GM19351 (cell line): Measurements from ENCODE around the gene CPAMD8.

ENCODE experiments used
- ATAC-seq: cut with Tn5 transposase; IDR thresholded peaks from one replicate; pipeline ENCODE4 v1.9.1; 2021; ENCODE audit warnings: mild to moderate bottlenecking, moderate library complexity; ENCODE audit not compliant: unreplicated experiment

CPAMD8 gene

DNA sequence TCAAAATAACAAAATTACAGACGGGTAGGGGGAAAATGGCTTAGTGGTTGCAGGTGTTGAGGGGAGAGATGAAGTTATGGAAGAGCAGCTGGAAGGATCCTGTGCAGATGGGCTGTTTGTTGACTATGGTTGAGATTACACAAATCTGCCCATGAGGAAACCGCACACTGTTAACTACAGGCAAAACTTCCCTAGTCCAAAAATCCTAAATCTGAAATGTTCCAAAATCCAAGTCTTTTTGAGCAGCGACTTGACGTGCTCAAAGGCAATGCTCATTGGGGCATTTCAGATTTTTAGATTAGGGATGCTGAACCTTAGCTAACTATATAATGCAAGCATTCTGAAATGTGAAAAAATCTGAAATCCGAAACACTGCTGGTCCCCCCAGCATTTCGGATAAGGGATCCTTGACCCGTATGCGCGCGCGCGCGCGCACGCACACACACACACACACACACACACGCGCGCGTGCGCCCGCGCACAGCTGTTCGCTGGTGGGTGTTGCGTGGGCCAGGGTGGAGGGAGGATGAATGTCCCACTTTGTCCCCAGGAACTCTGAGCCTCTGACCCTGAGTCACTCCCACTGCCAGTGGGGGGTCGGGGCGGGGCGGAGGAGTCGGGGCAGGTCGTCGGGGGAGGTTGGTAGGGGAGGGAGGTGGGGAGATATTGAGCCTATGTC lies 131.0 kb downstream of the CPAMD8 start:
- no peak for ATAC-seq

GRCh38 chr19:16894080-16894479 lies 132.5 kb downstream of the CPAMD8 start:
- no peak for ATAC-seq

DNA sequence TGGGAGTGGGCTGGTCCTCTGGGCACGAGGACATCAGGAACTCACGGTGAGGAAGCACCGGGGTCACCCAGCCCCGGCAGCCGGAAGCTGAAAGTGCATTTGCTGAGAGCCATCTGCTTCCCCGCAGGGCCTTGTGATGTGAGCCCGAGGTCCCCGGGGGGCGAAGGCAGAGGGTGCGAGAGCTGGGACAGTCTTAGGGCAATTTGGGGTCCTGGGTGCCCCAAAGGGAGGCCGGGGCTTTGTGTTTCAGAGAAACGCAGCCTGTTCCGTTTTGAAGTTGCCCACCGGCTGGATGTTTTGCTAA lies 133.0 kb downstream of the CPAMD8 start:
- no peak for ATAC-seq

- no peak for ATAC-seq
Measured at GRCh38 chr19:16892868-16893685, 133.5 kb downstream of the CPAMD8 start.

DNA sequence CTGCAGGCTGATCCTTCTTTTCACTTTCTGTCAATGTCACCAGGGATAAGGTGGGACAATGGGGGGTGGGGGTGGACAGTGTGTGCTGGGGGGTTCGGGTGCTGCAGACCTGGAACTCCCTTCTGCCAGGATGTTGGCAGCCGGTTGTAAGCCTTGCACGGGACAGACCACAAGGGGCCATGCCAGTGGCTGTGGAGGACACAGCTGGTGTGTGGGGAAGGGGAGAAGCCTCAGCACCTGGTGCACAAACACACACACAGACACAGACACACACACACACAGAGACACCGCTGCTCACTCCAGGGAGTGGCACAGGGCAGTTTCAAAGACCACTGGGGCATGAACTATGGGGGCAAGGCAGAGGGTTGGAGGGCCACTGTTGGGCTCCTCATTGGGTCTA lies 134.2 kb downstream of the CPAMD8 start:
- no peak for ATAC-seq

GRCh38 chr19:16891696-16892382 lies 134.8 kb downstream of the CPAMD8 start:
- no peak for ATAC-seq

GRCh38 chr19:16890461-16891184 lies 136.0 kb downstream of the CPAMD8 start:
- no peak for ATAC-seq

GRCh38 chr19:16889883-16890460 lies 136.6 kb downstream of the CPAMD8 start:
- ATAC-seq: no peak

- ATAC-seq: no peak
Measured at GRCh38 chr19:16889366-16889882, 137.2 kb downstream of the CPAMD8 start.

DNA sequence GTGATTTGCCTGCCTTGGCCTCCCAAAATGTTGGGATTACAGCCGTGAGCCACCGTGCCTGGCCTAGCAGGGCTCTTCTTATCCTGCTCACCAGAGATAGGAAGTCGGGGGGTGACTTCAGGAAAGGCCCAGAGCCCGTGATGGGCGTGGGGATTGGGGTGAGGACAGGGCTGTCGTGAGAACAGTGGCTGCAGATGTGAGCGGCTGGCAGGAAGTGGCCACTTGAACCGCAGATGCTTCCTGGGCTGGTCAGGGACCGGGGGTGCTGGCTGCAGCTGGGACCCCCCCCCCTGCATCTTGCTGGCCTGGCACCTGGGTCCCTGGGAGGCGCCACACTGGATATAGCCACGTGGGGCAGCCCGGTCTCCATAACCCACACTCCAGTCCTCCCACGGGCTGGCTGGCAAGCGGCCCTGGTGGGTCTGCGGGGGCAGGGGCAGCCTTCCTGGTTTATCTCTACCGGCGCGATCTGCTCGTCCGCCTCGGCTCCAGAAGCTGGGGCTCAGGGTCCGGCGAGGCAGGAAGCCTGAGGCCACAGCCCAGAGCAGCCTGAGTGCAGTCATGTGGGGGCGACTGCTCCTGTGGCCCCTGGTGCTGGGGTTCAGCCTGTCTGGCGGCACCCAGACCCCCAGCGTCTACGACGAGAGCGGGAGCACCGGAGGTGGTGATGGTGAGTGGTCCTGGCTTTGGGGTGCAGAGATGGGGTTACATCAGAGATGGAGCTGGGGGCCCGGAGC lies 137.8 kb downstream of the CPAMD8 start, which contains the start of gene F2RL3:
Gene F2RL3 (plus strand): TSS at position 371 of the 737 bp plus-strand sequence. CDS start 191 bp downstream, at position 562.
- no peak for ATAC-seq

DNA sequence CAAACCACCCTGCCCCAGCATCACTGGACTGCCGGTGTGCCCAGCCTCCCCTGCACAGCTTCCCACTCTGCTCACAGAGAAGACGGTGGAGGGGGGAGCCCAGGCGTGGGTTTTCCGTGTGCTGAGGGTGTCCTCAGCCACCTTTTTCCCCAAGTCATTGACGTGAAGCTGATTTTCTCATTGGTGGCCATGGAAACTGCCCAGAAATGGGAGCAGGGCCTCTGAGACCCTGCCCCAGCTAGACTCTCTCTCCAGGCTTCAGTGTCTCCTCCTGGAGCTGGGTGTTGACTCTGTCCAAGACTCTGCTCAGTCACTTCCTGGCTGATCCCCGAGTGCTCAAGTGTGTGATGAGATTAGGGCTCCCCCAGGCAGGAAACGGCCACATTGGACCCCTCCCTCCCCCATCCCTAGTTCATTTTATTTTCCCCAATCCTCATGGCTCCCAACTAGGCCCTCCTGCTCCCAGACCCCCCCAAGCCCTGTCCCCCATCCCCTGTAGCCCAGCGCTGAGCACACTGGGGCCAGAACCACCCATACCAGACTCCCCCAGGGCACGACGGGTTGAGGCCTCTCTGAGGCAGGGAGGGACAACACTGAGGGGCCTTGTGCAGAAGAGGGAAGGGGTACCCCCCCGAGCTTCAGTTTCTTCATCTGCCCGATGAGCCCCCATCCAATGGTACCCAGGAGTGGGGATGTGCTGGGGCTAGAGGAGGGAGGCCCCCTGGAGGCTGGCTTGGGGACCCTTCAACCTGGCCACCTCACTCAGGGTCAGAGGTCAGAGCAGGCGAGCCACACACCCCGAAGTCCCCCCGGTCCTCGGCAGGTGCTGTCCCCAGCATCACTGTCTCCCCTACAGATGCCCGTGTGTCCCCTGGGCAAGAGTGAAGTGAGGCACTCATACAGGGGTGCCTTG lies 139.0 kb downstream of the CPAMD8 start:
- no peak for ATAC-seq

- no peak for ATAC-seq
Measured at GRCh38 chr19:16886305-16886880, 140.2 kb downstream of the CPAMD8 start.

- ATAC-seq: no peak
Measured at GRCh38 chr19:16885166-16885565, 141.4 kb downstream of the CPAMD8 start.

DNA sequence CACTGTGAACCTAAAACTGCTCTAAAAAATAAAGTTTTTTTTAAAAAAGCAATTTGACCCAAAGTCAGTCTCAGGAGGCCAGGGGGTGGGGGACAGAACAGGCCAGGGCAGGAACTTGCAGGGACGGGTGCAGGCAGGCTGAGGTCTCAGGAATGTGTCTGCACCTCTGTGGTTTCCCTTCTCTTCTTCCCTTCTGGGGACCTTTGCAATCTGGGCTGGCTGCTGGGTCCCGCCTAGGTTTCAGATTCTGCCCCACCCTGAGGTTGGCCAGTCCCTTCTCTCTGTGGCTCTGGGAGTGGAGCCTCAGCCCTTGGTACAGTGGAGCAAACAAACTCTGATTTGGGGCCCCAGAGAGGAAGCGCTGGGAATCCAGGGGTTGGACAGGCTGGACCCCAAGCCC lies 143.1 kb downstream of the CPAMD8 start:
- no peak for ATAC-seq

GRCh38 chr19:16882146-16882545 lies 144.5 kb downstream of the CPAMD8 start:
- no peak for ATAC-seq

GRCh38 chr19:16880884-16881554 lies 145.6 kb downstream of the CPAMD8 start:
- ATAC-seq: no peak

GRCh38 chr19:16878181-16878965 lies 148.2 kb downstream of the CPAMD8 start:
- no peak for ATAC-seq
